K562 (cell line): ENCODE data around the gene RNF141. TPM values are rescaled to one million over a fixed set of nuclear protein-coding genes. Genes with fewer than 3 reads are reported as not detected.

Source experiments
- ATAC-seq: fragments of 200-7000 bp; cut with Tn5 transposase; 3 replicates; pipeline ENCODE4 v1.9.1; 2020; ENCODE audit warnings: moderate library complexity
- BruUV-seq: library from RNA; stranded (reverse); fragments of 400-500 nt; replicated peaks from 2 replicates; lab custom pipeline; 2021; lab: Mats Ljungman, UMichigan
- CTCF ChIA-PET: fragments of 300-600 bp; formaldehyde crosslinking; extraction: SDS; loops from one replicate; lab custom pipeline; 2021; ENCODE audit warnings: low intra/inter-chr PET ratio; lab: Yijun Ruan, JAX
- POLR2A ChIA-PET: fragments of 300-600, 350-650 bp; sonication (Branson Sonifier 250); formaldehyde crosslinking; extraction: SDS; loops from one replicate; lab custom pipeline; 2021; ENCODE audit warnings: antibody characterized with exemption, inconsistent platforms; lab: Yijun Ruan, JAX
- DNase-seq, 4 experiments: peaks; one replicate each; pipeline versions ENCODE4 v3.0.0 to v3.0.0-alpha.2; 2011 to 2018; ENCODE audit warnings: low spot score in 3 of 4, mixed read lengths in 3 of 4; ENCODE audit errors: extremely low read depth in 1 of 4
- FAIRE-seq: peaks from 2 replicates; lab custom pipeline; 2011; peaks lifted over from hg19 to GRCh38; lab: Jason Lieb, UNC
- H2AFZ ChIP-seq: 2 replicates; pipeline ENCODE4 v1.6.0; 2011; ENCODE audit warnings: low read depth, low read length, control low read depth, inconsistent platforms
- H3K27ac ChIP-seq: fragments of 200-600 bp; 3 replicates; pipeline ENCODE4 v1.8.0; 2011; ENCODE audit warnings: low read depth, mild to moderate bottlenecking, control low read depth, inconsistent platforms, low read length, moderate library complexity, mixed read lengths; ENCODE audit errors: extremely low read depth
- H3K27me3 ChIP-seq, 2 experiments: fragments of 300-600 bp in 1 of 2; 2 replicates in 1 of 2; 3 replicates in 1 of 2; pipeline versions ENCODE4 v1.6.0 to v1.8.0; 2011; ENCODE audit warnings: inconsistent platforms in 2 of 2, low read length in 2 of 2, mild to moderate bottlenecking in 1 of 2, mixed read lengths in 1 of 2, moderate library complexity in 1 of 2; ENCODE audit not compliant: control insufficient read depth in 2 of 2, insufficient read depth in 2 of 2
- H3K36me3 ChIP-seq: fragments of 300-600 bp; 3 replicates; pipeline ENCODE4 v1.8.0; 2011; ENCODE audit warnings: mild to moderate bottlenecking, low read length, inconsistent platforms; ENCODE audit not compliant: control insufficient read depth, insufficient read depth
- H3K4me1 ChIP-seq, 2 experiments: fragments of 200-600 bp in 1 of 2; replicated peaks in 1 of 2; 2 replicates in 1 of 2; 3 replicates in 1 of 2; pipeline versions ENCODE4 v1.5.1 to v1.8.0; 2011; ENCODE audit warnings: inconsistent platforms in 2 of 2, low read length in 2 of 2, mild to moderate bottlenecking in 1 of 2, mixed read lengths in 1 of 2, moderate library complexity in 1 of 2; ENCODE audit not compliant: control insufficient read depth in 2 of 2, insufficient read depth in 2 of 2
- H3K4me2 ChIP-seq: 2 replicates; pipeline ENCODE4 v1.6.1; 2011; ENCODE audit warnings: low read length, control low read depth, inconsistent platforms, mixed read lengths; ENCODE audit not compliant: insufficient read depth
- H3K4me3 ChIP-seq: fragments of 200-600 bp; sonication (generic), shearing (Covaris generic); 2 replicates; pipeline ENCODE4 v1.5.1; 2016; ENCODE audit warnings: control low read depth, inconsistent platforms
- H3K79me2 ChIP-seq: fragments of 200-600 bp; 3 replicates; pipeline ENCODE4 v1.8.0; 2011; ENCODE audit warnings: low read length, inconsistent platforms; ENCODE audit not compliant: control insufficient read depth, insufficient read depth
- H3K9ac ChIP-seq, 2 experiments: 2 replicates each; pipeline versions ENCODE4 v1.6.0 to v1.6.1; 2011; ENCODE audit warnings: low read depth in 2 of 2, low read length in 2 of 2, control low read depth in 1 of 2, inconsistent platforms in 1 of 2, mild to moderate bottlenecking in 1 of 2, mixed read lengths in 1 of 2; ENCODE audit not compliant: insufficient read depth in 1 of 2
- H3K9me1 ChIP-seq: one replicate; pipeline ENCODE4 v1.6.0; 2011; ENCODE audit warnings: inconsistent platforms, mild to moderate bottlenecking, low read length, moderate library complexity; ENCODE audit not compliant: control insufficient read depth, insufficient read depth
- H3K9me3 ChIP-seq: replicated peaks from 2 replicates; pipeline ENCODE4 v1.5.1; 2011; ENCODE audit warnings: low read depth, low read length, inconsistent platforms; ENCODE audit not compliant: control insufficient read depth, insufficient read depth
- H4K20me1 ChIP-seq: replicated peaks from 2 replicates; pipeline ENCODE4 v1.6.1; 2011; ENCODE audit warnings: low read length, inconsistent platforms, mixed read lengths; ENCODE audit not compliant: control insufficient read depth, insufficient read depth
- AFF4 ChIP-seq: sonication (generic); formaldehyde crosslinking; IDR thresholded peaks from 2 replicates; pipeline ENCODE4 v1.8.0; 2023; ENCODE audit warnings: mild to moderate bottlenecking, missing genetic modification reagents
- C11orf30 ChIP-seq: fragments of 450-650 bp; IDR thresholded peaks from 2 replicates; pipeline ENCODE4 v1.6.1; 2016; ENCODE audit warnings: low read depth, mild to moderate bottlenecking
- E2F3 ChIP-seq: fragments of 250-450 bp; sonication (Bioruptor Pico); IDR thresholded peaks from 2 replicates; pipeline ENCODE4 v1.4.0; 2020; ENCODE audit warnings: mild to moderate bottlenecking
- ELK1 ChIP-seq: sonication (generic); formaldehyde crosslinking; IDR thresholded peaks from 2 replicates; pipeline ENCODE4 v1.8.1; 2022; ENCODE audit warnings: missing genetic modification reagents
- ETV5 ChIP-seq: sonication (generic); formaldehyde crosslinking; IDR thresholded peaks from 2 replicates; pipeline ENCODE4 v1.4.0; 2020; ENCODE audit warnings: low read depth, mild to moderate bottlenecking, missing genetic modification reagents
- FOXP4 ChIP-seq: sonication (generic); formaldehyde crosslinking; IDR thresholded peaks from 2 replicates; pipeline ENCODE4 v1.8.0; 2022; ENCODE audit warnings: mild to moderate bottlenecking, missing genetic modification reagents, borderline replicate concordance
- HDAC1 ChIP-seq, 2 experiments: fragments of 450-650 bp; IDR thresholded peaks; 2 replicates each; pipeline ENCODE4 v1.6.1; 2016 to 2017; ENCODE audit warnings: inconsistent platforms in 1 of 2, mild to moderate bottlenecking in 1 of 2, moderate library complexity in 1 of 2
- JUN ChIP-seq, 2 experiments: sonication (generic) in 1 of 2; formaldehyde crosslinking in 1 of 2; IDR thresholded peaks; 2 replicates each; pipeline versions ENCODE4 v1.6.1 to v1.8.0; 2012 to 2022; ENCODE audit warnings: borderline replicate concordance in 2 of 2, mild to moderate bottlenecking in 2 of 2, improper control_type of control experiment in 1 of 2, low read depth in 1 of 2, low read length in 1 of 2, missing genetic modification reagents in 1 of 2
- SAFB ChIP-seq: fragments of 200-400 bp; formaldehyde crosslinking; IDR thresholded peaks from 2 replicates; pipeline ENCODE4 v1.6.1; 2017; ENCODE audit warnings: low read depth, low read length, borderline replicate concordance
- U2AF2 ChIP-seq: fragments of 200-400 bp; formaldehyde crosslinking; optimal IDR thresholded peaks from 2 replicates; pipeline ENCODE3; 2017; ENCODE audit warnings: low read depth, mild to moderate bottlenecking, low read length
- ZNF212 ChIP-seq: fragments of 450-650 bp; formaldehyde crosslinking; IDR thresholded peaks from 2 replicates; pipeline ENCODE4 v1.4.0; 2020; ENCODE audit warnings: mild to moderate bottlenecking
- ZNF217 ChIP-seq: sonication (generic); formaldehyde crosslinking; IDR thresholded peaks from 2 replicates; pipeline ENCODE4 v1.8.0; 2022; ENCODE audit warnings: mild to moderate bottlenecking, missing genetic modification reagents
- ZNF280B ChIP-seq: fragments of 250-450 bp; sonication (Bioruptor Pico); IDR thresholded peaks from 2 replicates; pipeline ENCODE4 v1.5.1; 2021; ENCODE audit warnings: mild to moderate bottlenecking
- ZNF316 ChIP-seq: fragments of 450-650 bp; IDR thresholded peaks from 2 replicates; pipeline ENCODE4 v1.6.1; 2016
- WGBS: fragments of 100-300 bp; shearing (Covaris generic); methylation state at CpG from one replicate; pipeline ENCODE4 v1.1.6; 2016; ENCODE audit warnings: low coverage, mixed read lengths; ENCODE audit not compliant: insufficient coverage; ENCODE audit errors: missing lambda C conversion rate; 5-methylcytosine and 5-hydroxymethylcytosine counted together
- in situ Hi-C: fragments of 300-500 bp; cut with MboI; formaldehyde crosslinking; loops from 4 replicates; pipeline ENCODE4 v1.15.0; 2018; ENCODE audit warnings: inconsistent platforms, mixed read lengths
- intact Hi-C: fragments of 100-400 bp; cut with micrococcal nuclease; formaldehyde crosslinking; loops from 2 replicates; pipeline ENCODE4 v1.14.2; 2022
- polyA plus RNA-seq, 8 experiments: library from polyadenylated mRNA; depleted of rRNA in 4 of 8; stranded (reverse) in 5 of 8; unstranded in 3 of 8; fragments of >200 nt; fragmentation: Nextera tagmentation in 2 of 8; fragmentation: Illumina TruSeq in 1 of 8; extraction: Ambion mirVana in 2 of 8; extraction: Trizol in 1 of 8; gene quantifications; 2 replicates each; pipeline versions ENCODE4 v1.2.1 to v1.2.3, GENCODE V29; 2011 to 2014; ENCODE audit warnings: inconsistent platforms in 1 of 8, missing spikeins in 1 of 8
- total RNA-seq, 7 experiments: library from RNA; depleted of rRNA in 6 of 7; stranded (reverse); fragments of >200 nt in 6 of 7; fragmentation: Illumina TruSeq in 2 of 7; extraction: Trizol in 2 of 7; gene quantifications; 2 replicates each; pipeline versions ENCODE4 v1.2.1 to v1.2.3, GENCODE V29; 2011 to 2021; ENCODE audit warnings: low replicate concordance in 1 of 7

Gene RNF141
- total and polyA plus RNA-seq, 9 of the 15 experiments (the other 6 are each of a cell fraction or from before 2014, with no cell fraction given), result 9.7 to 51.9 (median 18.9) TPM

GRCh38 chr11:10515418-10515817 lies 25.6 kb downstream of the RNF141 start:
- Histone ChIP-seq H3K4me1 (no peaks in the 10 kb centered on the region), H3K9ac (no peak overlapping the region), H3K27me3 (no peaks in the 10 kb centered on the region), H2AFZ (no peak overlapping the region), H3K4me3 (no peak overlapping the region), H4K20me1 (no peaks in the 10 kb centered on the region), H3K36me3 (peaks cover 38% of the 10 kb centered on the region; the same call in 2 of the 3 replicates), H3K4me2 (no peak overlapping the region), H3K9me3 (no peaks in the 10 kb centered on the region), H3K27ac (no peak overlapping the region), H3K9me1 (no peaks in the 10 kb centered on the region), H3K79me2 (no peaks in the 10 kb centered on the region)
- POLR2A ChIA-PET, result interaction anchor here (0.5 to 2.1 kb wide), 2 partner anchors 25 to 138 kb away, joined by 3 to 7 read pairs; partner anchors contain the start of gene RNF141
- no peak for FAIRE-seq
- in situ Hi-C loops, result loop anchor here (25.0 kb wide), 1 partner anchor 222 kb away; no protein-coding TSS in a partner anchor
- CTCF ChIA-PET, result interaction anchor here (2.6 to 3.0 kb wide), 2 partner anchors 139 to 220 kb away, joined by 12 to 13 read pairs; no protein-coding TSS in a partner anchor
- no peak for DNase-seq
- BruUV-seq, result no TSS peak
- 89% methylated on average over 3 of the region's 3 CpGs for WGBS
- no peak for ATAC-seq
- intact Hi-C loops, result loop anchor here (2.0 to 5.0 kb wide), 2 partner anchors 139 to 222 kb away; no protein-coding TSS in a partner anchor
- TF ChIP-seq ZNF212 (no peak), E2F3 (CRISPR knock-in tag) (no peak), ZNF280B (CRISPR knock-in tag) (no peak), ZNF217 (no peak), HDAC1 (IDR thresholded peaks at IDR 0.05) (no peak), JUN (IDR thresholded peaks at IDR 0.05; ENCODE audit: borderline replicate concordance, low read depth, low read length) (no peak), JUN (CRISPR knock-in tag; IDR thresholded peaks at IDR 0.05; ENCODE audit: borderline replicate concordance) (no peak), C11orf30 (peak; percentile 53; the same call in 1 of the 2 replicates), ELK1 (CRISPR knock-in tag) (no peak), FOXP4 (CRISPR knock-in tag) (no peak), AFF4 (CRISPR knock-in tag) (no peak), ETV5 (CRISPR knock-in tag) (no peak), ZNF316 (peak; percentile 58; the same call in 1 of the 2 replicates), SAFB (no peak), U2AF2 (no peak)
